GM18868 (cell line): ENCODE data around the gene SH3BP1.
"Not testable (repeated sequence)": the region's sequence is repeated elsewhere in the genome, so short reads cannot be mapped to it uniquely, and the experiment has no call there.

ENCODE experiments used
- ATAC-seq: cut with Tn5 transposase; IDR thresholded peaks from one replicate; pipeline ENCODE4 v1.9.1; 2021; ENCODE audit warnings: mild to moderate bottlenecking, moderate library complexity; ENCODE audit not compliant: unreplicated experiment

Gene SH3BP1

GRCh38 chr22:37676736-37677492, 37.4 kb downstream of the SH3BP1 start:
- ATAC-seq, result peak; percentile 54

GRCh38 chr22:37677493-37677974, 38.1 kb downstream of the SH3BP1 start:
- no peak for ATAC-seq

- no peak for ATAC-seq
Measured at GRCh38 chr22:37678372-37678771, 38.9 kb downstream of the SH3BP1 start.

GRCh38 chr22:37679670-37680069, 40.2 kb downstream of the SH3BP1 start:
- ATAC-seq, result no peak

GRCh38 chr22:37680191-37680851, 40.9 kb downstream of the SH3BP1 start:
- no peak for ATAC-seq

- ATAC-seq, result no peak
Measured at GRCh38 chr22:37681001-37681424, 41.5 kb downstream of the SH3BP1 start.

GRCh38 chr22:37681556-37682049, 42.1 kb downstream of the SH3BP1 start:
- ATAC-seq, result no peak

GRCh38 chr22:37684803-37685615, 45.5 kb downstream of the SH3BP1 start:
- no peak for ATAC-seq

GRCh38 chr22:37686002-37686982, 46.8 kb downstream of the SH3BP1 start, which contains the start of gene NOL12:
Gene NOL12, plus strand, starts transcription at chr22:37686343. Its CDS starts 50 bp downstream, at chr22:37686393.
- peak; percentile 70 for ATAC-seq

- no peak for ATAC-seq
Measured at GRCh38 chr22:37690407-37690806, 50.9 kb downstream of the SH3BP1 start.

- no peak for ATAC-seq
Measured at GRCh38 chr22:37690901-37691504, 51.5 kb downstream of the SH3BP1 start.

- no peak for ATAC-seq
Measured at GRCh38 chr22:37692627-37693285, 53.3 kb downstream of the SH3BP1 start.

- ATAC-seq, result not testable (repeated sequence)
Measured at GRCh38 chr22:37694131-37694530, 54.7 kb downstream of the SH3BP1 start.

- not testable (repeated sequence) for ATAC-seq
Measured at GRCh38 chr22:37696260-37696656, 56.8 kb downstream of the SH3BP1 start.

GRCh38 chr22:37696657-37697537, 57.4 kb downstream of the SH3BP1 start, which contains the start of gene TRIOBP:
Gene TRIOBP, plus strand, starts transcription at chr22:37697048. Its CDS starts 4,318 bp downstream, at chr22:37701366.
- ATAC-seq, result peak; percentile 77

GRCh38 chr22:37697538-37697835, 58.0 kb downstream of the SH3BP1 start:
- no peak for ATAC-seq

GRCh38 chr22:37701141-37701786, 61.8 kb downstream of the SH3BP1 start:
- ATAC-seq, result no peak
